ENCODE measurements around the gene STK4.

The STK4 gene

GRCh38 chr20:44966030-44966961 is at the start of gene STK4:
Gene STK4, plus strand, starts transcription at chr20:44966512. Its CDS starts 57 bp downstream, at chr20:44966569.
- DNase-seq, result peak; percentile 97

DNA sequence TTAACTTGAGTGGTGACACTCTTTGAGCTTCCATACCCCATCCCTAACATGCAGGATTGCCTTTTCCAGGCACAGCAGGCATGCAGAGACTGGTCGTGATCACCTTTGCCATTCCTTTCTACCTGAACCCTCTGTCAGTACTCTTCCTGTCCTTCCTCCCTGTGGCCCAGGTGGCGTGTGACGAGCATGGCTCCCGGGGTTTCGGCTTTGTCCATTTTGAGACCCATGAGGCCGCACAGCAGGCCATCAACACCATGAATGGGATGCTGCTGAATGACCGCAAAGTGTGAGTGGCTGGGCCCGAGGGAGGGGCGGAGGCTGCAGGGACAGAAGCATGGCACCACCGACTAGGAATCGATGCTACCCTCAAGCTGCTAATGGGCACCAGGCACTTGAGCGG is 49.7 kb upstream of the STK4 start:
- DNase-seq, result no peak

- no peak for DNase-seq
These were observed 48.9 kb upstream of the STK4 start for GRCh38 chr20:44917399-44917798.

GRCh38 chr20:44918342-44918741 is 48.0 kb upstream of the STK4 start:
- DNase-seq, result no peak

DNA sequence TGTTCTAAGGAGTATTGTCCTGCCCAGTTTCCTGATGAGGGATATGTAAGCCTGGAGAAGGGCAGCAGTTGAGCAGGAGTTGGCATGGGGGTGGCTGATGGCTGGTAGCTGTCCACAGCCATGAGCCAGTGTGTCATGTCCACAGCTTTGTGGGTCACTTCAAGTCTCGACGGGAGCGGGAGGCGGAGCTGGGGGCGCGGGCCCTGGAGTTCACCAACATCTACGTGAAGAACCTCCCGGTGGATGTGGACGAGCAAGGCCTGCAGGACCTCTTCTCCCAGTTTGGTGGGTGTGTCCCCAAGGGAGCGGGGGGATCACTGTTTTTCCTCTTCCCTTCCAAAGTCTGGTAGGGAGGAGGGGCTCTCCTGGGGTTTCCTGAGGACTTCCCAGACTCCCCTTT is 47.6 kb upstream of the STK4 start:
- no peak for DNase-seq

DNA sequence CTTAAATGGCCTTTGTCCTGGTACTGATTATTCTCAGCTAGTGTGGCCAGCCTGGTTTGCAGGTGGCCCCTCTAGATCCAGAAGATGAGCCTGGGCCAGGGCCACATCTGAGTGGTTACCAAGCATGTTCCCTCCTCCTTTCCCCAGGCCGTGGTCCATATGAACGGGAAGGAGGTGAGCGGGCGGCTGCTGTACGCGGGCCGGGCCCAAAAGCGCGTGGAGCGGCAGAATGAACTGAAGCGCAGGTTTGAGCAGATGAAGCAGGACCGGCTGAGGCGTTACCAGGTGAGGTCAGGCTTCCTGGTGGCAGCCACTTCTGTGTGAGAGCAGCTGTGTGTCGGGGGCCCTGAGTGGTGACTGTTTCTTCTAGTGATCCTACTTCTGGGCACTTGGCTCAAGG is 44.9 kb upstream of the STK4 start:
- DNase-seq, result no peak

DNA sequence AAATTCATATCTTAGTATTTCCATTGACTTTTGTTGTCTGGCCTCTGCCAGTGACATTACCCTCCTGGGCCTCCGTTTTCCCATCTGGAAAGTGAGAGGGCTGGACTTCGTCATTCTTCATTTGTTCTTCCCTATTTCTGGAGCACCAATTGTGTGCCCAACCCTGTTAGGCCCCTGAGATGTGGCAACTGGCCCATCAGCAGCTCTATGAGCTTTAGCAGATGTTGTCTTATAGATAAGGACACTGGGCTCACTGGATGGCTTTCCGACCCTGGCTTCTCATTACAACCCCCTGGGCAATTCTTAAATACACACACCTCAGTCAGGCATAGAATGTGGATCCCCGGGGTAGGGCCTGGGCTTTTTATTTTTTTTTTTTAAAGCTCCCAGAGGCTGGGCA is 41.8 kb upstream of the STK4 start:
- DNase-seq, result no peak

GRCh38 chr20:44928595-44928994 is 37.7 kb upstream of the STK4 start:
- no peak for DNase-seq

DNA sequence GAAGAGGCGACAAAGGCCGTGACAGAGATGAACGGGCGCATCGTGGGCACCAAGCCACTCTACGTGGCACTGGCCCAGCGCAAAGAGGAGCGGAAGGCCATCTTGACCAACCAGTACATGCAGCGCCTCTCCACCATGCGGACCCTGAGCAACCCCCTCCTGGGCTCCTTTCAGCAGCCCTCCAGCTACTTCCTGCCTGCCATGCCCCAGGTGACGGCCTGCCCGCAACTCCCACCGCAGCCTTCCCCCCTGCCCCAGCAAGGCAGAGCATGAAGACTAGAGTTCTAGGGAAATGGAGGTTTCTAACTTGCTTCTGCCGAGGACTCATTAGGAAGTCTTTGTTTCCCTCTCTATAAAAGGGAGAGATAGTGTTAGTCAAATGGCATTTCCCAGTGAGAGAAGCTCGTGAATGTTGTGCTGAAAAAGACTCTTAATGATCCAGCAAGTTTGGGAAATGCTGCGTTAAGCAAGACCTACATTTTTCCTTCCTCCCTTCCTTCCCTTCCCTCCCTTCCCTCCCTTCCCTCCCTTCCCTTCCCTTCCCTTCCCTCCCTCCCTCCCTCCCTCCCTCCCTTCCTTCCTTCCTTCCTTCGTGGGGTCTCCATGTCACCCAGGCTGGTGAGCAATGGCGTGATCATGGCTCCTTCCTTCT is 35.7 kb upstream of the STK4 start:
- DNase-seq, result no peak

- DNase-seq, result no peak
These were observed 34.4 kb upstream of the STK4 start for GRCh38 chr20:44931911-44932310.

DNA sequence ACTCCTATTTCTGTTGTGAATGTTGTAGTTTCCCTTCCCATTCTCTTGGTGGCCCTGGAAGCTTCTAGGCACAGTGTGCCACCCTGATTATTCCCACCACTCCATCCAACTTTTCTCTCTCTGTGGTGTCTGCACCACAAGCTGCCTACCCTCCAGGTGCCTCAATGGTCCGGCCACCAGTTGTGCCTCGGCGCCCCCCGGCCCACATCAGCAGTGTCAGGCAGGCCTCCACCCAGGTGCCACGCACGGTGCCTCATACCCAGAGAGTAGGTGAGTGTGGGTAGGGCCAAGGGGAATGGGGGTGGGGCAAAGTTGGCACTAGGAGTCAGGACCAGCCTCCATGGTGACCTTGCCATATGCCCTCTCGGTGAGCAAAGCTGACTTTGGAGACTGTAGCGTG is 33.4 kb upstream of the STK4 start:
- no peak for DNase-seq

DNA sequence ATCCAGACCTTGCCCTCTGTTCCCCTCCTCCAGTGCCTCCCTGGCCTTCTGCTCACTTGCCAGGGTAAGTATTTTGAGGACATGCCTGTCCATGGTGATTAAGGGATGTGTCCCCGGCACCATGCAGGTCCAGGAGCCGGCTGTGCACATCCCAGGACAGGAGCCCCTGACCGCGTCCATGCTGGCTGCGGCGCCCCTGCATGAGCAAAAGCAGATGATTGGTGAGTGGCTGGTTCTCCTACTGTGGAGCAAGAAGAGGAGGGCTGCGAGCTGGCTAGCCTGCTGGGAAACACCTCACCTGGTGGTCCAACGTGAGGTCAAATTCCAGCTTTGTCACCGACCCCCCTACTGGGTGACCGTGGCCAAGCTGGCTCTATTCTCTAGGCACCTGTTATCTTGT is 29.8 kb upstream of the STK4 start:
- DNase-seq, result no peak

- DNase-seq, result no peak
These were observed 27.7 kb upstream of the STK4 start for GRCh38 chr20:44938637-44939036.

DNA sequence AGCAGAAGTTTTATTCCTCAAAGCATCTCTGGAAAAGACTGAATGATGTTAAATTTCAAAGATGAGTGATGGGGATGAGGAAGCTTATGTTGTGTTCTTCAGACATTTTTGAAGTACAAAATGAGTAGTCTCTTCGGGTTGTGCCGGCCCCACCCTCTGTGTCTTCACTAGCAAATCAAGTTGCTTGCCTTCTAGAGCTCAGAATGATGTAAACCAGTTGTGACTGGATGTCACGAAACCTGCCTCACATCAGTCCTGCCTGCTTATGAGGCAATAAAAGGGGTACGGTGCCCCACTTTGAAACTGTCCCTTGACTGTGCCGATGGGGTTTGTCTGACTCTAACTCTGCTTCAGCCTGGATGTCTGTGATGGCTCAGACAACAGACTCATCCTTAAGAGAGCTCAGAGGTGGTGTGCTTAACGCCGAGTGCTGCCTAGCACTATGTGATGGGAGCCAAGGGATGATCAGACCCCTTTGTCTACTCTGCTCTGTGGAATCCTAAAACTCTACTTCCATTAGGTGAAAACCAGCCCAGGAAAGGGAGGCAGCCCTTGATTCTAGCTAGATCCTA is 25.1 kb upstream of the STK4 start:
- no peak for DNase-seq

DNA sequence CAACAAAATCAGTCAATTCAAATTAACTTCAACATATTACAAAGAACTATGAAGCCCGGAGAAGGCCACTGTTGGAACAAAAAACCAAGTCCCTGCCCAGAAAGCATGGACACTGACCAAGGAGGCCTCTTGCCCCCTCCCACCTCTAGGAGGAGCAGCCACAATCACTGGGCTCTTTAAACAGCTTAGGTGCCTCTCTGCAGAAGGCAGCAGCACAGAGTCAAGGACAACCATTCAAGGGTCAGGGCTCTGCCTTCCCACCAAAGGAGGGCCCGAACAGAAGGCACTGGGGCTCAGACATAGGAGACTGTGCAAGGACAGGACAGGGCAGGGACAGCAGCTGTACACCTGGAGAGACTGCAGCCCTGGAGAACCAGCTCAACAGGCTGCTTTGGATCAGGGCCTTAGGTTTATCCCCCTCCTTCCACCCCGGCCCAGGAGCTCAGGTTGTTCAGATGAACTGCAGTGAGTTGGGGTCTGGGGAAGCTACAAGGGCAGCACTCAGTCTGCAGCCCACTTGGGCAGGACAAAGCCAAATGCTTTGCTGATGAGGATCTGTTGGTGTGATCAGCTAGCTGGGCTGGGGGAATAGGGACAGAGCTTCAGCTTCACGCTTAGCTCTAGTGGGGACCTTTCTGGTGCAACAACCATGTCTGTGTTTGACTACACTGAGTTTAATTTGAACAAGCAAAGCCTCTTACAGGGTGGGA is 23.9 kb upstream of the STK4 start:
- DNase-seq, result no peak

- no peak for DNase-seq
These were observed 22.5 kb upstream of the STK4 start for GRCh38 chr20:44943828-44944227.

GRCh38 chr20:44945261-44945660 is 21.1 kb upstream of the STK4 start:
- DNase-seq, result no peak

GRCh38 chr20:44946271-44946852 is 19.9 kb upstream of the STK4 start:
- DNase-seq, result no peak

DNA sequence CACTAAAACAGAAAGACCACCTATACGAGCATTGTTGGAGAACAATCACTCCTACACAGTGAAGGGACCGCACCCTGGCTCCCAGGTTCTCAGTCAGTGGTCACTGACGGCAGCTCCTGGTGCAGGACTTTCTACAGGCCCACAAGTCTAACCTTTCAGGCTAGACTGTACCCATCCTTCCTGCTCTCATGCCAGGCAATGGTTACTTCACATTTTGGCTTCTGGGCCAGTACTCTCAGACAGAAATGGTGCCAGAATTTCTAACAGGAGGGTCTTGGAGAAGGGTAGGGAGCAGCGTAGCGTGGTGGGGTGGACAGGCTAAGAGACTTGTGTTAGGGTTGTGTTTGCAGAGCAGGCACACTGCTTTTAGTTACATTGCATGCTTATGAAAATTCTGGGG is 18.2 kb upstream of the STK4 start:
- no peak for DNase-seq

DNA sequence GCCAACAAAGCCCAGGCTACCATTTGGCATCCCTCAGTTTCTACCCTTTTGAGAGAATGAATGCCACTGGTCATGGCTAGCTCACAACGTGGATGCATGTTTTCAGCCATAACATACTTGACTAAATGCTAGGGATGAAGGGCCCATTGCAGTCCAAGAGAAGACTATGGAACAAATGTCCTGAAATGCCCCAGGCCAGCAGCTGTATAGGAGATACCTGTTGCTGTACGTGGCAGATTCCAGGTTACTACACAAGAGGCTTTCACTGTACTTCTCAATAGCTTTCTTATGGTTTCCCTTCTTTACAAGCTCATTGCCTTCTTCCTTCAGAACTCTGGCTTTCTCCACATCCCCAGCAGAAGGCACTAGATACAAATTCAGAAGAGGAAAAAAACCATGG is 17.8 kb upstream of the STK4 start:
- no peak for DNase-seq

- DNase-seq, result no peak
These were observed 15.9 kb upstream of the STK4 start for GRCh38 chr20:44950368-44950767.

GRCh38 chr20:44952731-44953130 is 13.6 kb upstream of the STK4 start:
- no peak for DNase-seq

- no peak for DNase-seq
These were observed 12.1 kb upstream of the STK4 start for GRCh38 chr20:44954211-44954610.
